ENCODE results near the gene CNTFR.

Gene CNTFR

GRCh38 chr9:34588671-34589635, 571 bp downstream of the CNTFR start:
- DNase-seq = no peak

- no peak for DNase-seq
Measured at GRCh38 chr9:34587271-34587670, 2.3 kb downstream of the CNTFR start.

GRCh38 chr9:34585946-34586669, 3.4 kb downstream of the CNTFR start:
- DNase-seq = no peak

- DNase-seq = no peak
Measured at GRCh38 chr9:34584970-34585369, 4.6 kb downstream of the CNTFR start.

- DNase-seq = peak; percentile 57
Measured at GRCh38 chr9:34582787-34583186, 6.7 kb downstream of the CNTFR start.

GRCh38 chr9:34581318-34581717, 8.2 kb downstream of the CNTFR start:
- no peak for DNase-seq

GRCh38 chr9:34580358-34580757, 9.2 kb downstream of the CNTFR start:
- DNase-seq = no peak

GRCh38 chr9:34579808-34580163, 9.7 kb downstream of the CNTFR start:
- no peak for DNase-seq

- DNase-seq = no peak
Measured at GRCh38 chr9:34579104-34579807, 10.3 kb downstream of the CNTFR start.

- DNase-seq = peak; percentile 15
Measured at GRCh38 chr9:34578241-34579103, 11.1 kb downstream of the CNTFR start.

- DNase-seq = no peak
Measured at GRCh38 chr9:34577400-34578240, 11.9 kb downstream of the CNTFR start.

- DNase-seq = no peak
Measured at GRCh38 chr9:34576597-34577399, 12.7 kb downstream of the CNTFR start.

- DNase-seq = no peak
Measured at GRCh38 chr9:34575862-34576596, 13.5 kb downstream of the CNTFR start.

GRCh38 chr9:34575241-34575640, 14.3 kb downstream of the CNTFR start:
- DNase-seq = no peak

- DNase-seq = no peak
Measured at GRCh38 chr9:34574571-34574970, 15.0 kb downstream of the CNTFR start.

GRCh38 chr9:34573599-34574325, 15.8 kb downstream of the CNTFR start:
- DNase-seq = no peak

GRCh38 chr9:34572628-34573027, 16.9 kb downstream of the CNTFR start:
- DNase-seq = no peak

- no peak for DNase-seq
Measured at GRCh38 chr9:34572092-34572491, 17.4 kb downstream of the CNTFR start.

- no peak for DNase-seq
Measured at GRCh38 chr9:34571481-34571810, 18.1 kb downstream of the CNTFR start.

Data from COR-L47 (cell line).